Astrocyte of the hippocampus (primary cell): ENCODE measurements around the gene MRAP2.
"Not testable (repeated sequence)": the region's sequence is repeated elsewhere in the genome, so short reads cannot be mapped to it uniquely, and the experiment has no call there.

ENCODE experiments used
- DNase-seq: peaks from one replicate; pipeline ENCODE4 v3.0.0; 2011; ENCODE audit warnings: low read depth, low spot score

The MRAP2 gene

DNA sequence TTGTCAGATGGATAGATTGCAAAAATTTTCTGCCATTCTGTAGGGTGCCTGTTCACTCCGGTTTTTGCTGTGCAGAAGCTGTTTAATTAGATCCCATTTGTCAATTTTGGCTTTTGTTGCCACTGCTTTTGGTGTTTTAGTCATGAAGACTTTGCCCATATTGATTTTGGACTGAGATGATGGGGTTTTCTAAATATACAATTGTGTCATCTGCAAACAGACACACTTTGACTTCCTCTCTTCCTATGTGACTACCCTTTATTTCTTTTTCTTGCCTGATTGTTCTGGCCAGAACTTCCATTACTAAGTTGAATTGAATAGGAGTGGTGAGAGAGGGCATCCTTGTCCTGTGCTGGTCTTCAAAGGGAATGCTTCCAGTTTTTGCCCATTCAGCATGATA lies 96.0 kb downstream of the MRAP2 start:
- DNase-seq = not testable (repeated sequence)

DNA sequence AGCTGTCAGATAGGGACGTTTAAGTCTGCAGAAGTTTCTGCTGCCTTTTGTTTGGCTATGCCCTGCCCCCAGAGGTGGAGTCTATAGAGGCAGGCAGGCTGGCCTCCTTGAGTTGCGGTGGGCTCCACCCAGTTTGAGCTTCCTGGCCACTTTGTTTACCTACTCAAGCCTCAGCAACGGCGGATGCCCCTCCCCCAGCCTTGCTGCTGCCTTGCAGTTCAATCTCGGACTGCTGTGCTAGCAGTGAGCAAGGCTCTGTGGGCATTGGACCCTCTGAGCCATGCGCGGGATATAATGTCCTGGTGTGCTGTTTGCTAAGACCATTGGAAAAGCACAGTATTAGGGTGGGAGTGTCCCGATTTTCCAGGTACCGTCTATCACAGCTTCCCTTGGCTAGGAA lies 99.8 kb downstream of the MRAP2 start:
- DNase-seq = not testable (repeated sequence)

GRCh38 chr6:84135291-84135690 lies 101.7 kb downstream of the MRAP2 start:
- DNase-seq = no peak

- DNase-seq = no peak
These were observed 102.9 kb downstream of the MRAP2 start for GRCh38 chr6:84136364-84137050.

- peak; percentile 63 for DNase-seq
These were observed 103.4 kb downstream of the MRAP2 start for GRCh38 chr6:84137051-84137375.

GRCh38 chr6:84137989-84138575 lies 104.5 kb downstream of the MRAP2 start:
- DNase-seq = no peak

- no peak for DNase-seq
These were observed 105.7 kb downstream of the MRAP2 start for GRCh38 chr6:84139311-84139710.
